ENCODE results near the gene SIX2.

The SIX2 gene

GRCh38 chr2:44997963-44998362 is 11.3 kb downstream of the SIX2 start:
- Histone ChIP-seq H3K4ac (ENCODE audit: low read depth, low read length) (no peak overlapping the region), H3K9me3 (ENCODE audit: insufficient read depth, low read depth, low read length) (peaks cover 5% of the 10 kb centered on the region), H3K4me1 (ENCODE audit: control insufficient read depth in 1 of 2, insufficient read depth in 2 of 2, low read length in 2 of 2) (peaks cover 3 to 10% of the 10 kb centered on the region in 2 experiments), H3K79me2 (ENCODE audit: control insufficient read depth, insufficient read depth, low read length, poor library complexity) (no peaks in the 10 kb centered on the region), H3K79me1 (ENCODE audit: low read length) (no peaks in the 10 kb centered on the region), H3K27ac (ENCODE audit: low read depth, low read length) (no peak overlapping the region), H3K23ac (ENCODE audit: low read length) (no peak overlapping the region), H3K18ac (ENCODE audit: low read length) (no peak overlapping the region), H4K8ac (ENCODE audit: low read depth, low read length) (no peak overlapping the region), H2BK120ac (ENCODE audit: insufficient read depth, low read length, poor library complexity) (no peak overlapping the region), H3K4me2 (ENCODE audit: low read length) (no peak overlapping the region), H4K91ac (ENCODE audit: low read depth, low read length) (no peak overlapping the region), H3K4me3 (ENCODE audit: low read depth, low read length) (no peak overlapping the region), H3K36me3 (ENCODE audit: control insufficient read depth in 1 of 2, insufficient read depth in 2 of 2, low read length in 2 of 2) (no peaks in the 10 kb centered on the region), H3K9ac (ENCODE audit: low read length) (no peak overlapping the region), H2BK12ac (ENCODE audit: low read length) (no peak overlapping the region), H3K14ac (ENCODE audit: low read length) (no peak overlapping the region), H3K27me3 (ENCODE audit: insufficient read depth, low read length) (peaks cover 45% of the 10 kb centered on the region), H4K12ac (ENCODE audit: low read depth, low read length) (no peak overlapping the region), H2BK5ac (ENCODE audit: low read depth, low read length, poor library complexity) (no peak overlapping the region), H2AFZ (ENCODE audit: insufficient read depth, low read length, poor library complexity) (no peak overlapping the region), H2AK5ac (ENCODE audit: low read length) (no peak overlapping the region)
- DNase-seq: no peak
- WGBS (ENCODE audit: extremely low coverage, insufficient coverage, insufficient read length): no CpG with 5 or more reads among the region's 1 CpG

GRCh38 chr2:44996356-44996755 is 12.9 kb downstream of the SIX2 start:
- no peak overlapping the region for H2AFZ ChIP-seq (ENCODE audit: insufficient read depth, low read length, poor library complexity)
- no peak overlapping the region for H3K23ac ChIP-seq (ENCODE audit: low read length)
- no peak overlapping the region for H4K91ac ChIP-seq (ENCODE audit: low read depth, low read length)
- peak overlapping the region; percentile 35 for H3K9ac ChIP-seq (ENCODE audit: low read length)
- H4K8ac ChIP-seq (ENCODE audit: low read depth, low read length): no peak overlapping the region
- peaks cover 3 to 7% of the 10 kb centered on the region in 2 experiments for H3K4me1 ChIP-seq (ENCODE audit: control insufficient read depth in 1 of 2, insufficient read depth in 2 of 2, low read length in 2 of 2)
- no peak overlapping the region for H3K4me2 ChIP-seq (ENCODE audit: low read length)
- H2BK120ac ChIP-seq (ENCODE audit: insufficient read depth, low read length, poor library complexity): no peak overlapping the region
- H3K27ac ChIP-seq (ENCODE audit: low read depth, low read length): no peak overlapping the region
- peaks cover 5% of the 10 kb centered on the region for H3K9me3 ChIP-seq (ENCODE audit: insufficient read depth, low read depth, low read length)
- H3K79me2 ChIP-seq (ENCODE audit: control insufficient read depth, insufficient read depth, low read length, poor library complexity): no peaks in the 10 kb centered on the region
- DNase-seq: no peak
- no peak overlapping the region for H3K4me3 ChIP-seq (ENCODE audit: low read depth, low read length)
- no CpG with 5 or more reads among the region's 6 CpGs for WGBS (ENCODE audit: extremely low coverage, insufficient coverage, insufficient read length)
- no peaks in the 10 kb centered on the region for H3K79me1 ChIP-seq (ENCODE audit: low read length)
- H2BK12ac ChIP-seq (ENCODE audit: low read length): no peak overlapping the region
- H2BK5ac ChIP-seq (ENCODE audit: low read depth, low read length, poor library complexity): no peak overlapping the region
- no peak overlapping the region for H3K14ac ChIP-seq (ENCODE audit: low read length)
- no peak overlapping the region for H2AK5ac ChIP-seq (ENCODE audit: low read length)
- peaks cover 31% of the 10 kb centered on the region for H3K27me3 ChIP-seq (ENCODE audit: insufficient read depth, low read length)
- H3K4ac ChIP-seq (ENCODE audit: low read depth, low read length): no peak overlapping the region
- H4K12ac ChIP-seq (ENCODE audit: low read depth, low read length): no peak overlapping the region
- no peaks in the 10 kb centered on the region for H3K36me3 ChIP-seq (ENCODE audit: control insufficient read depth in 1 of 2, insufficient read depth in 2 of 2, low read length in 2 of 2)
- no peak overlapping the region for H3K18ac ChIP-seq (ENCODE audit: low read length)

GRCh38 chr2:44994377-44994776 is 14.9 kb downstream of the SIX2 start:
- no peaks in the 10 kb centered on the region for H3K36me3 ChIP-seq (ENCODE audit: control insufficient read depth in 1 of 2, insufficient read depth in 2 of 2, low read length in 2 of 2)
- WGBS (ENCODE audit: extremely low coverage, insufficient coverage, insufficient read length): no CpG with 5 or more reads among the region's 1 CpG
- H3K9ac ChIP-seq (ENCODE audit: low read length): no peak overlapping the region
- H4K12ac ChIP-seq (ENCODE audit: low read depth, low read length): no peak overlapping the region
- no peak overlapping the region for H3K4me3 ChIP-seq (ENCODE audit: low read depth, low read length)
- H2AK5ac ChIP-seq (ENCODE audit: low read length): no peak overlapping the region
- no peak overlapping the region for H2BK12ac ChIP-seq (ENCODE audit: low read length)
- H3K23ac ChIP-seq (ENCODE audit: low read length): no peak overlapping the region
- H3K4me1 ChIP-seq (ENCODE audit: control insufficient read depth in 1 of 2, insufficient read depth in 2 of 2, low read length in 2 of 2): no peaks in the 10 kb centered on the region
- H2AFZ ChIP-seq (ENCODE audit: insufficient read depth, low read length, poor library complexity): no peak overlapping the region
- H3K4me2 ChIP-seq (ENCODE audit: low read length): no peak overlapping the region
- no peak for DNase-seq
- no peak overlapping the region for H4K8ac ChIP-seq (ENCODE audit: low read depth, low read length)
- no peak overlapping the region for H4K91ac ChIP-seq (ENCODE audit: low read depth, low read length)
- H3K4ac ChIP-seq (ENCODE audit: low read depth, low read length): no peak overlapping the region
- peaks cover 11% of the 10 kb centered on the region for H3K27me3 ChIP-seq (ENCODE audit: insufficient read depth, low read length)
- no peak overlapping the region for H3K27ac ChIP-seq (ENCODE audit: low read depth, low read length)
- no peak overlapping the region for H2BK5ac ChIP-seq (ENCODE audit: low read depth, low read length, poor library complexity)
- no peaks in the 10 kb centered on the region for H3K79me2 ChIP-seq (ENCODE audit: control insufficient read depth, insufficient read depth, low read length, poor library complexity)
- no peak overlapping the region for H2BK120ac ChIP-seq (ENCODE audit: insufficient read depth, low read length, poor library complexity)
- H3K9me3 ChIP-seq (ENCODE audit: insufficient read depth, low read depth, low read length): peaks cover 3% of the 10 kb centered on the region
- no peaks in the 10 kb centered on the region for H3K79me1 ChIP-seq (ENCODE audit: low read length)
- H3K18ac ChIP-seq (ENCODE audit: low read length): no peak overlapping the region
- H3K14ac ChIP-seq (ENCODE audit: low read length): no peak overlapping the region

GRCh38 chr2:44989176-44989575 is 20.1 kb downstream of the SIX2 start:
- no CpG with 5 or more reads among the region's 2 CpGs for WGBS (ENCODE audit: extremely low coverage, insufficient coverage, insufficient read length)
- no peak overlapping the region for H3K4me2 ChIP-seq (ENCODE audit: low read length)
- no peak overlapping the region for H4K91ac ChIP-seq (ENCODE audit: low read depth, low read length)
- H3K4me1 ChIP-seq (ENCODE audit: control insufficient read depth in 1 of 2, insufficient read depth in 2 of 2, low read length in 2 of 2): no peaks in the 10 kb centered on the region
- H3K27me3 ChIP-seq (ENCODE audit: insufficient read depth, low read length): no peaks in the 10 kb centered on the region
- H2BK12ac ChIP-seq (ENCODE audit: low read length): no peak overlapping the region
- no peak overlapping the region for H3K4me3 ChIP-seq (ENCODE audit: low read depth, low read length)
- H3K23ac ChIP-seq (ENCODE audit: low read length): no peak overlapping the region
- no peak overlapping the region for H2BK5ac ChIP-seq (ENCODE audit: low read depth, low read length, poor library complexity)
- no peak overlapping the region for H3K9ac ChIP-seq (ENCODE audit: low read length)
- H3K79me2 ChIP-seq (ENCODE audit: control insufficient read depth, insufficient read depth, low read length, poor library complexity): no peaks in the 10 kb centered on the region
- no peak overlapping the region for H2BK120ac ChIP-seq (ENCODE audit: insufficient read depth, low read length, poor library complexity)
- H3K27ac ChIP-seq (ENCODE audit: low read depth, low read length): no peak overlapping the region
- H3K14ac ChIP-seq (ENCODE audit: low read length): no peak overlapping the region
- H3K18ac ChIP-seq (ENCODE audit: low read length): no peak overlapping the region
- no peak overlapping the region for H2AK5ac ChIP-seq (ENCODE audit: low read length)
- no peak overlapping the region for H4K12ac ChIP-seq (ENCODE audit: low read depth, low read length)
- H3K9me3 ChIP-seq (ENCODE audit: insufficient read depth, low read depth, low read length): peaks cover 2% of the 10 kb centered on the region
- no peak overlapping the region for H2AFZ ChIP-seq (ENCODE audit: insufficient read depth, low read length, poor library complexity)
- H3K79me1 ChIP-seq (ENCODE audit: low read length): no peaks in the 10 kb centered on the region
- DNase-seq: peak; percentile 85 to 97
- no peaks in the 10 kb centered on the region for H3K36me3 ChIP-seq (ENCODE audit: control insufficient read depth in 1 of 2, insufficient read depth in 2 of 2, low read length in 2 of 2)
- H4K8ac ChIP-seq (ENCODE audit: low read depth, low read length): no peak overlapping the region
- no peak overlapping the region for H3K4ac ChIP-seq (ENCODE audit: low read depth, low read length)

Data from trophoblast cell (in vitro differentiated cells and primary cell).